ENCODE results near the gene GPAT2.

DNA sequence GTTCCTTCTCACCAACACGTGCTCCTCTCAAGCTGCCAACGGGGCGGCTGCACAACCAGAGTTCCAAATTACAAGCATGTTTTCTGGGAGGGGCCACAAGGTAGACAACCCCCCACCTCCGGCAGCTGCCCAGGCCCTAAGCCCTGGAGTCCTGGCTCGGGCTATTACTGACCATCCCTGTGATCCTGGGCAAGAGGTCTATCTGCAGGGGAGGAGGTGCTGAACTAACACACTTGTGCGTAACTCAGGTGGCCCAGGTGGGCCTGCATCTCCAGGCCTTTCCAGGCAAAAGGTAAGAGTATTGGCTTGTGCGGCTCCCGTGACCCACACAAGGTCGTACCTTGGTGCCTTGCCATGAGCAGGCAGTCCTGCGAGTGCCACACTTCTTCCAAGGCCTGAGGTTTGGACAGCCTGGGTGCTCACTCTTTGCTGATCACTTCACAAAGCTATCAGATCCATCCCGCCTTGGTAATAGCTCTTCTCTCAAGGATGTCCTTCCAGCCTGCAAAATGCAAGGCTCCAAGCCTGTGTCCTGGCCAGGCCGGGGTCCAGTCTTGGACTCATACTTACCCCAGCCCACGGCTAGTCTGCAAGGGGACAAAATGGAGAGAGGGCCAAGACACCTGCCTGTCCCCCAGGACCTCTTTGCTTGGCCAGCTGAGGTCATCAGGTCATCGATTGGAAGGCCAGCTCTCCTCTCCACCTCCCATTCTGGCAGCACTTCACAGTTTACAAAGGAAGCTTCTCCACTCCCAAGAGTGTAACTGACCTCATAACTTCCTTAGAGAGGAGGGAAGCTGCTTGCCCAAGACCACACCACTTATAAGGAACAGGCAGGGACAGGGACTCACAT, 47.7 kb upstream of the GPAT2 start:
- no peak for TF ChIP-seq CTCF (conservative IDR thresholded peaks at IDR 0.05)
- TF ChIP-seq ZFX (IDR thresholded peaks at IDR 0.05): no peak

Data from C4-2B (cell line).